Amniotic stem cell (primary cell): ENCODE data around the gene GSG1L.
"Not testable (repeated sequence)": the region's sequence is repeated elsewhere in the genome, so short reads cannot be mapped to it uniquely, and the experiment has no call there.

Source experiments
- DNase-seq: peaks from one replicate; lab custom pipeline; 2025; lab: John Stamatoyannopoulos, UW

Gene GSG1L

GRCh38 chr16:27902551-27902950 lies 161.0 kb downstream of the GSG1L start:
- no peak for DNase-seq

GRCh38 chr16:27901956-27902355 lies 161.6 kb downstream of the GSG1L start:
- no peak for DNase-seq

GRCh38 chr16:27899736-27900135 lies 163.8 kb downstream of the GSG1L start:
- no peak for DNase-seq

GRCh38 chr16:27894386-27894785 lies 169.1 kb downstream of the GSG1L start:
- no peak for DNase-seq

GRCh38 chr16:27892879-27893278 lies 170.6 kb downstream of the GSG1L start:
- no peak for DNase-seq

GRCh38 chr16:27890866-27891265 lies 172.6 kb downstream of the GSG1L start:
- DNase-seq, result no peak

- no peak for DNase-seq
Observed at GRCh38 chr16:27890006-27890405, 173.5 kb downstream of the GSG1L start.

- no peak for DNase-seq
Observed at GRCh38 chr16:27883576-27883975, 179.9 kb downstream of the GSG1L start.

GRCh38 chr16:27880287-27880686 lies 183.2 kb downstream of the GSG1L start:
- no peak for DNase-seq

- no peak for DNase-seq
Observed at GRCh38 chr16:27879601-27880247, 183.8 kb downstream of the GSG1L start.

- not testable (repeated sequence) for DNase-seq
Observed at GRCh38 chr16:27872627-27873026, 190.9 kb downstream of the GSG1L start.

- no peak for DNase-seq
Observed at GRCh38 chr16:27870116-27870798, 193.3 kb downstream of the GSG1L start.

- DNase-seq, result no peak
Observed at GRCh38 chr16:27869411-27869810, 194.1 kb downstream of the GSG1L start.

GRCh38 chr16:27868180-27868579 lies 195.3 kb downstream of the GSG1L start:
- DNase-seq, result no peak

GRCh38 chr16:27867122-27868110 lies 196.1 kb downstream of the GSG1L start:
- peak; percentile 10 for DNase-seq

GRCh38 chr16:27863377-27863776 lies 200.1 kb downstream of the GSG1L start:
- DNase-seq, result no peak

- no peak for DNase-seq
Observed at GRCh38 chr16:27862953-27863352, 200.6 kb downstream of the GSG1L start.

GRCh38 chr16:27860091-27860490 lies 203.4 kb downstream of the GSG1L start:
- DNase-seq, result no peak

GRCh38 chr16:27859020-27859419 lies 204.5 kb downstream of the GSG1L start:
- DNase-seq, result no peak

- no peak for DNase-seq
Observed at GRCh38 chr16:27853651-27854050, 209.9 kb downstream of the GSG1L start.

GRCh38 chr16:27853101-27853500 lies 210.4 kb downstream of the GSG1L start:
- no peak for DNase-seq

GRCh38 chr16:27852681-27853080 lies 210.8 kb downstream of the GSG1L start:
- no peak for DNase-seq

- DNase-seq, result no peak
Observed at GRCh38 chr16:27852116-27852515, 211.4 kb downstream of the GSG1L start.
